GM10248 (cell line): ENCODE results near the gene STAM2.

Source experiments
- CTCF ChIA-PET: fragments of 300-600 bp; sonication (Branson Sonifier 250); formaldehyde crosslinking; extraction: SDS; loops from one replicate; lab custom pipeline; 2021; ENCODE audit warnings: antibody characterized with exemption; lab: Yijun Ruan, JAX
- POLR2A ChIA-PET: fragments of 350-650 bp; sonication (Branson Sonifier 250); formaldehyde crosslinking; extraction: SDS; loops from one replicate; lab custom pipeline; 2020; ENCODE audit warnings: antibody characterized with exemption; lab: Yijun Ruan, JAX
- DNase-seq: peaks from one replicate; pipeline ENCODE4 v3.0.0; 2012; ENCODE audit errors: extremely low spot score
- TF ChIP-seq, protein P1 (sequence below): IDR thresholded peaks from 2 replicates; pipeline ENCODE4 v1.5.1; 2012; ENCODE audit warnings: mild to moderate bottlenecking, low read depth; ENCODE audit errors: extremely low read depth, missing control alignments, control extremely low read depth

Gene STAM2

GRCh38 chr2:152071518-152071917 lies 104.0 kb downstream of the STAM2 start:
- ChIA-PET CTCF (interaction anchor here (1.0 to 1.5 kb wide), 2 partner anchors 23 to 45 kb away, joined by 3 to 4 read pairs; no protein-coding TSS in a partner anchor), POLR2A (no interaction called here)
- no peak for DNase-seq
- TF ChIP-seq, protein P1, sequence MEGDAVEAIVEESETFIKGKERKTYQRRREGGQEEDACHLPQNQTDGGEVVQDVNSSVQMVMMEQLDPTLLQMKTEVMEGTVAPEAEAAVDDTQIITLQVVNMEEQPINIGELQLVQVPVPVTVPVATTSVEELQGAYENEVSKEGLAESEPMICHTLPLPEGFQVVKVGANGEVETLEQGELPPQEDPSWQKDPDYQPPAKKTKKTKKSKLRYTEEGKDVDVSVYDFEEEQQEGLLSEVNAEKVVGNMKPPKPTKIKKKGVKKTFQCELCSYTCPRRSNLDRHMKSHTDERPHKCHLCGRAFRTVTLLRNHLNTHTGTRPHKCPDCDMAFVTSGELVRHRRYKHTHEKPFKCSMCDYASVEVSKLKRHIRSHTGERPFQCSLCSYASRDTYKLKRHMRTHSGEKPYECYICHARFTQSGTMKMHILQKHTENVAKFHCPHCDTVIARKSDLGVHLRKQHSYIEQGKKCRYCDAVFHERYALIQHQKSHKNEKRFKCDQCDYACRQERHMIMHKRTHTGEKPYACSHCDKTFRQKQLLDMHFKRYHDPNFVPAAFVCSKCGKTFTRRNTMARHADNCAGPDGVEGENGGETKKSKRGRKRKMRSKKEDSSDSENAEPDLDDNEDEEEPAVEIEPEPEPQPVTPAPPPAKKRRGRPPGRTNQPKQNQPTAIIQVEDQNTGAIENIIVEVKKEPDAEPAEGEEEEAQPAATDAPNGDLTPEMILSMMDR = no peak

DNA sequence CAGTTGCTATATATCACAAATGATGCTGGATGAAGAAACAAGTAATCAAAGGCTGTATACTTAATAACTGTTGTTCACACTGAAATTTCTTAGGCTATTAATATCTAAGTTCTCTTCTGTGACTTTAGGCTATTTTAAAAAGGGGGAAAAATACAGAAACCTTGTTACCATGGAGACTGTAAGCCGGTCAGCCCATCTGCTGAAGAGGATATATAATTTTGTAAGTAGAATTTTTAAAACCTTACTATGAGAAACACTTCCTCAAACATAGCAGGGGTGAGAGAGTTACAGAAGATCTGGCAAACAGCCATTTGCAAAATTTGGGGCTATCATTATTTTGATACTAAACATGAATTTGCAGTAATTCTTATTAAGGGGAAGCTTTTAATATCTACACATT lies 104.5 kb downstream of the STAM2 start:
- TF ChIP-seq, protein P1 = no peak
- CTCF ChIA-PET = no interaction called here
- POLR2A ChIA-PET = no interaction called here
- DNase-seq = peak; percentile 47

DNA sequence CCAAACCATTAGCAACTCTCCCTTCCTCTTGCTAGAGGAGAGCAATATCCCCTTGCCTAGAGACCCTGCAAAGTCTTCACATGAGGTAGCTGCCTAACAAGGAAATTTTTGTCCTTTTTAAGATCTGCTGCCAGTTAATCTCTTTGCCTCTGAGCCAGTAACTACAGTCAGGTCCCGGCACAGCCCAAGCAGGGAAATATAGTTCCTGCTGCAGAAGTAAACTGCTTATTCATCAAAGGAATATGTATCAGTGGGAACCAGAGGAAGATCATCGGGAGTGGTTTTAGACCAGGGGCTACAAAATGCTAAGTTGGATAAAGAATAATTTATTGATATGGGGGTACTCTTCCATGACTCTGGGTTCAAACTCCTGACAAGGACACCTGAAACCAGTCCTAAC lies 107.3 kb downstream of the STAM2 start:
- ChIA-PET POLR2A (no interaction called here), CTCF (no interaction called here)
- TF ChIP-seq, protein P1 = no peak
- DNase-seq = no peak

GRCh38 chr2:152067823-152068222 lies 107.7 kb downstream of the STAM2 start:
- TF ChIP-seq, protein P1 = no peak
- CTCF ChIA-PET = no interaction called here
- POLR2A ChIA-PET = no interaction called here
- no peak for DNase-seq
